Pons (tissue), 1 donor: ENCODE data around the gene AK8.
"Not testable (repeated sequence)": the region's sequence is repeated elsewhere in the genome, so short reads cannot be mapped to it uniquely, and the experiment has no call there.

Experiments
- DNase-seq: peaks from one replicate; pipeline ENCODE4 v3.0.0-alpha.2; 2016; ENCODE audit warnings: low spot score

AK8 gene

DNA sequence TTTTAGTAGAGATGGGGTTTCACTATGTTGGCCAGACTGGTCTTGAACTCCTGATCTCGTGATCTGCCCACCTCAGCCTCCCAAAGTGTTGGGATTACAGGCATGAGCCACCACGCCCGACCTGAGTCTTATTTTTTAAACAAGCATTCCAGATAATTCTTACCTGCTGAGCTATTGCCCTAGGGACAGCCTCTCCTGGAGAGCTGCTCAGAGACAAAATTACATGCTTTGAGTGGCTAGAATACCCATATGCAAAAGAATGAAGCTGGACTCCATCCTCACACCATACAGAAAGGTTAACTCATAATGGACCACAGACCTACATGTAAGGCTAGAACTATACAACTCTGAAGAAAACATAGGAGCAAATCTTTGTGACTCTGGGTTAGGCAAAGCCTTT, 166.2 kb downstream of the AK8 start:
- DNase-seq: no peak

DNA sequence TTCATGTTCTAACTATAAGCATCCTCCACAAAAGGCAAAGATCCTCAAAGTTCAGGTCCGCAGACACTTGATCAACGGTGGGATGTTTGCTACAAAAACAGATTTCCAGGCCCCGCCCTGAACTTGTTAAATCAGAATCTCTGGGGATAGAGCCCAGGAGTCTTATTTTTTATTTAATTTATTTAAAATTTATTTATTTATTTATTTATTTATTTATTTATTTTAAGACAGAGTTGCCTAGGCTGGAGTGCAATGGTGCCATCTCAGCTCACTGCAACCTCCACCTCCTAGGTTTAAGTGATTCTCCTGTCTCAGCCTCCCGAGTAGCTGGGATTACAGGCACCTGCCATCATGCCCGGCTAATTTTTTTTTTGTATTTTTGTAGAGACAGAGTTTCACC, 166.9 kb downstream of the AK8 start:
- not testable (repeated sequence) for DNase-seq

DNA sequence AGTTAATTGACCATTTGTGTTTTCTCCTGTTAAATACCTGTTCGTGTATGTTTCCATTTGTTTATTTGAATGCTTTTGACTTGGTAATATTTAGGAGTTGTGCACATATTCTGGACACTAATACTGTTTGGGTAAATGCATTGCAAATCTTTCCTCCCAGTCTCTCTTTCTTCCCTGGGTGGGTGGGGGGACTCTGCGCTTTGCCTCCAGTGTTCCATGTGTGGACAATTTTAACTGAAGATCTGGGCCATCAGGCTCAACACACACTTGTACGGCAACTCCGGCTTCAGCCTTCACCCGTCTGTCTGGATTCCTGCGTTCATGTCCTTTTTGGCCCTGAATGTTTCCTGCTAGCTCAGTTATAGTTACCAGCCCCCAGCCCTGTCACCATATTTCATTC, 167.8 kb downstream of the AK8 start:
- DNase-seq: no peak

DNA sequence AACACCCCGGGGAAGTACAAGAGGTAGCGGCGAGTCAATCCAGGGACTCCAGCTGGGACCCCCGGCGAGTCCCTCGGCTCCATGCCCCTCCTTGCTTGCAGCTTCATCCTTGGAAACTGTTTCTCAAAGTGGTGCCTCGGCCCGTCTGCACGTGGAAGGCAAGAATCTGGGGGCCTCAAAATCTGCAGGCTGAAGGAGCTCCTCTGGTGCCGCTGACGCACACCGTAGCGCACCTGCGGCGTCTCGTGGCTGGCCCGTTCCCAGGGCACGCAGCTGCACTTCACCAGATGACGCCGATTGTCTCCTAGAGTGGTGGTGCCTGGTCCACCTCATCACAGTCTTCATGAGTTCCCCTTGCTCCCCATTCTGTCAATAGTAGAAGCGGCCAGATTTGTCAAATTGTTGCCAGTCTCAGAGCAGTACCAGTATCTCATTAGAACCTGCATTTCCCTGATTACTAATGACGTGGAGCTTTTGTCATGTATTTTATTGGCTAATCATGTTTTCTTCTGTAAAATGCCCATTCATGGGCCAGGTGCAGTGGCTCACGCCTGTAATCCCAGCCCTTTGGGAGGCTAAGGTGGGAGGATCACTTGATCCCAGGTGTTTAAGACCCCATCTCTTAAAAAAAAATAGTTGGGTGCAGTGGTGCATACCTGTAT, 169.2 kb downstream of the AK8 start:
- DNase-seq: no peak

GRCh38 chr9:132708239-132708638, 169.8 kb downstream of the AK8 start:
- DNase-seq: no peak

GRCh38 chr9:132703336-132703735, 174.7 kb downstream of the AK8 start:
- no peak for DNase-seq

DNA sequence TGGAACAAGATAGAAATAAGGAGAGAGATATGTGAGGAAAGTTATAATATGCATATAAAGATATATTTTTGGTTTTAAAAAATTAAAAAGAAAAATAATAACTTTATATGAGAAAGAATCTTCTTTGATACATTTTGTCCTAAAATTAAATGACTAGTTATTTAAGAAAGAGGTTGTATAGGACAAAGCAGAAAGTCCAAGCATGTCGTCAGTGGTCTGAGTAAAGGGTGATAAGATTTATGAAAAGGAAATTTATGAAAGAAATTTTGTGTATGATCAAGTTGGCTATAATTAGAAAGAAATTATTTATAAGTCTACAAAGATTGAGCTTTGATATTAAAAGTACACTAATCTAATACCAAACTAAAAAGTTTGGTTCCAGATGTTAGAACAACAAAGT, 175.8 kb downstream of the AK8 start:
- no peak for DNase-seq

DNA sequence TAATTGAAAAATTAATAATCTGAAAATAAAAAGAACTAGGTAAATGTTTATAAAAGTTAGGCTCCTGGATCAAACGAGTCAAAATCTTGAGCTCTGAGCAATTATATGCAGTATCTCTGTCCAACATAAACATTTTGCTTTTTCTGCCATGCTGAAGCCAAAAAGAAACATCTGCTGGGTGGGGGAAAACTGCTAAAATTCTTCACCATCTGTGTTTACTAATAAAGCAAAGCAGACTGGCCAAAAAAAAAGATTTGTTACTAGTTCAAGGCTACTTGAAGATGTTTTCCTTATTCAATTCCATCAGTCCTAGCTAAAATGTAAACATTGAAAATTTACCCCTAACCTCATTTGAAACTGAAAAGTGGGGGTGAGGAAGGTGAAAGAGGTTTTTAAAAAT, 178.1 kb downstream of the AK8 start:
- no peak for DNase-seq

DNA sequence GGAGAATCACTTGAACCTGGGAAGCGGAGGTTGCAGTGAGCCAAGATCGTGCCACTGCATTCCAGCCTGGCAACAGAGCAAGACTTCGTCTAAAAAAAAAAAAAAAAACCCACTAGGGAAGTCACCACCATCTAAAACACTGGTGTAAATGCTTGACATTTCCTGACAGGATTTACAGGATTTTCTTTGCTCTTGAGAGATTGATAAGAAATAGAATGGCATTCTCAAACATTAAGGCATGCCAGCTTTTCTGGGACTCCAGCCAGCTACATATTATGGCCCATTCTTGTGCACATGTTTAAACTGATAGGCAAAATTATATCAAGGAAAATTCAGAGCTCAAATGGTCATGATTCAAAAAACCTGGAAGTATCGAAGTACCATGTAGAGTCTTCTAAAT, 179.1 kb downstream of the AK8 start:
- DNase-seq: no peak

DNA sequence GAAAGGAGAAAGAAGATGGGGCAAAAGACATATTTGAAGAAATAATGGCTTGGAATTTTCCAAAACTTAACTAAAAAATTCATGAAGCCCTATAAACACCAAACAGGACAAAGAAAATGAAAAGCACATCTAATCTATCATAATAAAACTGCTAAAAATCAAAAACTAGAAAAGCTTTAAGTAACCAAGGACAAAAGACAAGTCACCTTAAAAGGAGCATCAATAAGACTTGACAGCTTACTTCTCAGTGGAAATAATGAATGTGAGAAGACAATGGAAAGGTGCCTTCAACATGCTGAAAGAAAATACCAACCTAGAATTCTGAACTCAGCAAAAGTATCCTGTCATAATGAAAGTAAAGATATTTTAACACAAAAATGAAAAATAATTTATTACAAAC, 180.9 kb downstream of the AK8 start:
- no peak for DNase-seq

GRCh38 chr9:132694144-132694543, 183.9 kb downstream of the AK8 start:
- no peak for DNase-seq

- DNase-seq: no peak
Measured at GRCh38 chr9:132690696-132691095, 187.4 kb downstream of the AK8 start.

DNA sequence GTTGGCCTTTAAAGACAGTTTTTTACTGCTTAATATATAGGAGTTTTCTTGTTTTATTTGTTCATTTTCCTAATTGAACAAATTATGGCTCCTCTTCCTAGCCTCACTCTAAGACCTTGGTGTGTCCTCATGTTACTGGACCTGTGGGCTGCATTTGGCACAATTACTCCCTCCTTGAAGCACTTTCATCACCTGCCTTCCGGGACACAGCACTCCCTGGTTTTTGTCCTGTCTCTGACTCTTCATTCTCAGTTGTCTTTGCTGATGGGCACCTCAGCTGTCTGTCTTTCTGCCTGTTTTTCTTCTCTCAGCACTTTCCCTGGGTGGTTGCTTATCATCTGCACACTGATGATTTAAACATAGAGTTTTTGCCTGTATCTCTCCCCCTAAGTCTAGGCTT, 194.2 kb downstream of the AK8 start:
- DNase-seq: no peak

GRCh38 chr9:132681561-132681960, 196.5 kb downstream of the AK8 start:
- no peak for DNase-seq

- no peak for DNase-seq
Measured at GRCh38 chr9:132679946-132680625, 198.0 kb downstream of the AK8 start.

- no peak for DNase-seq
Measured at GRCh38 chr9:132677976-132678375, 200.1 kb downstream of the AK8 start.
